Liver (tissue), 3 donors: Measurements from ENCODE around the gene SDE2.

Experiments used
- FOXA1 ChIP-seq: IDR thresholded peaks from 2 replicates; pipeline ENCODE4 v1.6.1; 2016; ENCODE audit warnings: antibody characterized with exemption
- HNF4A ChIP-seq, 2 donors: conservative IDR thresholded peaks; 2 replicates each; pipeline ENCODE4 v1.6.1; 2016; ENCODE audit warnings: antibody characterized with exemption in 2 of 2, mild to moderate bottlenecking in 2 of 2
- HNF4G ChIP-seq: IDR thresholded peaks from 2 replicates; pipeline ENCODE4 v1.6.1; 2016; ENCODE audit warnings: antibody characterized with exemption
- JUND ChIP-seq, 2 donors: IDR thresholded peaks; 2 replicates each; pipeline ENCODE4 v1.6.1; 2016; ENCODE audit warnings: antibody characterized with exemption in 2 of 2
- NR2F2 ChIP-seq: IDR thresholded peaks from 2 replicates; pipeline ENCODE4 v1.6.1; 2016; ENCODE audit warnings: antibody characterized with exemption
- RAD21 ChIP-seq, 2 donors: IDR thresholded peaks; 2 replicates each; pipeline ENCODE4 v1.6.1; 2016; ENCODE audit warnings: antibody characterized with exemption in 2 of 2, mild to moderate bottlenecking in 2 of 2
- RXRA ChIP-seq, 2 donors: IDR thresholded peaks; 2 replicates each; pipeline ENCODE4 v1.6.1; 2017 to 2018; ENCODE audit warnings: antibody characterized with exemption in 2 of 2, mild to moderate bottlenecking in 1 of 2
- SP1 ChIP-seq: IDR thresholded peaks from 2 replicates; pipeline ENCODE4 v1.6.1; 2018; ENCODE audit warnings: antibody characterized with exemption, mild to moderate bottlenecking
- YY1 ChIP-seq: IDR thresholded peaks from 2 replicates; pipeline ENCODE4 v1.6.1; 2016; ENCODE audit warnings: antibody characterized with exemption, mild to moderate bottlenecking
- TF ChIP-seq, protein P1 (sequence below): fragments of 150-350 bp; IDR thresholded peaks from 2 replicates; pipeline ENCODE4 v1.5.1; 2017; ENCODE audit warnings: improper control_type of control experiment, low read depth, low read length; ENCODE audit not compliant: missing input control
- TF ChIP-seq, protein P2 (sequence below): IDR thresholded peaks from 2 replicates; pipeline ENCODE4 v1.6.1; 2016; ENCODE audit warnings: antibody characterized with exemption, mild to moderate bottlenecking
- TF ChIP-seq, protein P3 (sequence below): IDR thresholded peaks from 2 replicates; pipeline ENCODE4 v1.6.1; 2016; ENCODE audit warnings: antibody characterized with exemption
- TF ChIP-seq, protein P4 (sequence below): IDR thresholded peaks from 2 replicates; pipeline ENCODE4 v1.6.1; 2016; ENCODE audit warnings: antibody characterized with exemption
- TF ChIP-seq, protein P5 (sequence below): IDR thresholded peaks from 2 replicates; pipeline ENCODE4 v1.6.1; 2016; ENCODE audit warnings: antibody characterized with exemption
- donor health status: healthy.
- donor health status: healthy.

DNA sequence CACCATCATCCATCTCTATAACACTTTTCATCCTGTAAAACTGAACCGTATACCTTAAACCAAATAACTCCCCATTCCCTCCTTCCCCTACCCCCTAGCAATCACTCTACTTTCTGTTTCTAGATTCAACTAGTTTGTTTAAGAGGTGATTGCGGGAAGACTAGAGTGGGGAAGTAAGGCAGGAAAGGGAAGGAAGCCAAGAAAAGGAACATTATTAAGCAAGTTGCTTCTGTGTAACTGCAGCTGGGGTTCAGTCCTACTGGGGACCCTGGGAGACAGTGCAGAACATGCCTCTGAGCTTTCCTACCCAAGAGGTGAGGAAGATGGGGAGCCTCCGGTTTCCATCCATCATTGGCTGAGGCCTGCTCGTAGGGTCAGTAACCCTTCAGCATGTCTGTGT is 34.4 kb upstream of the SDE2 start:
- TF ChIP-seq FOXA1 (no peak), YY1 (no peak), JUND (IDR thresholded peaks at IDR 0.05) (no peak), RAD21 (IDR thresholded peaks at IDR 0.05) (no peak), HNF4G (no peak), NR2F2 (no peak), SP1 (no peak), RXRA (IDR thresholded peaks at IDR 0.05) (no peak), HNF4A (conservative IDR thresholded peaks at IDR 0.05) (no peak)
- TF ChIP-seq, protein P1, sequence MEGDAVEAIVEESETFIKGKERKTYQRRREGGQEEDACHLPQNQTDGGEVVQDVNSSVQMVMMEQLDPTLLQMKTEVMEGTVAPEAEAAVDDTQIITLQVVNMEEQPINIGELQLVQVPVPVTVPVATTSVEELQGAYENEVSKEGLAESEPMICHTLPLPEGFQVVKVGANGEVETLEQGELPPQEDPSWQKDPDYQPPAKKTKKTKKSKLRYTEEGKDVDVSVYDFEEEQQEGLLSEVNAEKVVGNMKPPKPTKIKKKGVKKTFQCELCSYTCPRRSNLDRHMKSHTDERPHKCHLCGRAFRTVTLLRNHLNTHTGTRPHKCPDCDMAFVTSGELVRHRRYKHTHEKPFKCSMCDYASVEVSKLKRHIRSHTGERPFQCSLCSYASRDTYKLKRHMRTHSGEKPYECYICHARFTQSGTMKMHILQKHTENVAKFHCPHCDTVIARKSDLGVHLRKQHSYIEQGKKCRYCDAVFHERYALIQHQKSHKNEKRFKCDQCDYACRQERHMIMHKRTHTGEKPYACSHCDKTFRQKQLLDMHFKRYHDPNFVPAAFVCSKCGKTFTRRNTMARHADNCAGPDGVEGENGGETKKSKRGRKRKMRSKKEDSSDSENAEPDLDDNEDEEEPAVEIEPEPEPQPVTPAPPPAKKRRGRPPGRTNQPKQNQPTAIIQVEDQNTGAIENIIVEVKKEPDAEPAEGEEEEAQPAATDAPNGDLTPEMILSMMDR, result no peak
- TF ChIP-seq, protein P2, sequence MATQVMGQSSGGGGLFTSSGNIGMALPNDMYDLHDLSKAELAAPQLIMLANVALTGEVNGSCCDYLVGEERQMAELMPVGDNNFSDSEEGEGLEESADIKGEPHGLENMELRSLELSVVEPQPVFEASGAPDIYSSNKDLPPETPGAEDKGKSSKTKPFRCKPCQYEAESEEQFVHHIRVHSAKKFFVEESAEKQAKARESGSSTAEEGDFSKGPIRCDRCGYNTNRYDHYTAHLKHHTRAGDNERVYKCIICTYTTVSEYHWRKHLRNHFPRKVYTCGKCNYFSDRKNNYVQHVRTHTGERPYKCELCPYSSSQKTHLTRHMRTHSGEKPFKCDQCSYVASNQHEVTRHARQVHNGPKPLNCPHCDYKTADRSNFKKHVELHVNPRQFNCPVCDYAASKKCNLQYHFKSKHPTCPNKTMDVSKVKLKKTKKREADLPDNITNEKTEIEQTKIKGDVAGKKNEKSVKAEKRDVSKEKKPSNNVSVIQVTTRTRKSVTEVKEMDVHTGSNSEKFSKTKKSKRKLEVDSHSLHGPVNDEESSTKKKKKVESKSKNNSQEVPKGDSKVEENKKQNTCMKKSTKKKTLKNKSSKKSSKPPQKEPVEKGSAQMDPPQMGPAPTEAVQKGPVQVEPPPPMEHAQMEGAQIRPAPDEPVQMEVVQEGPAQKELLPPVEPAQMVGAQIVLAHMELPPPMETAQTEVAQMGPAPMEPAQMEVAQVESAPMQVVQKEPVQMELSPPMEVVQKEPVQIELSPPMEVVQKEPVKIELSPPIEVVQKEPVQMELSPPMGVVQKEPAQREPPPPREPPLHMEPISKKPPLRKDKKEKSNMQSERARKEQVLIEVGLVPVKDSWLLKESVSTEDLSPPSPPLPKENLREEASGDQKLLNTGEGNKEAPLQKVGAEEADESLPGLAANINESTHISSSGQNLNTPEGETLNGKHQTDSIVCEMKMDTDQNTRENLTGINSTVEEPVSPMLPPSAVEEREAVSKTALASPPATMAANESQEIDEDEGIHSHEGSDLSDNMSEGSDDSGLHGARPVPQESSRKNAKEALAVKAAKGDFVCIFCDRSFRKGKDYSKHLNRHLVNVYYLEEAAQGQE, result no peak
- TF ChIP-seq, protein P3, sequence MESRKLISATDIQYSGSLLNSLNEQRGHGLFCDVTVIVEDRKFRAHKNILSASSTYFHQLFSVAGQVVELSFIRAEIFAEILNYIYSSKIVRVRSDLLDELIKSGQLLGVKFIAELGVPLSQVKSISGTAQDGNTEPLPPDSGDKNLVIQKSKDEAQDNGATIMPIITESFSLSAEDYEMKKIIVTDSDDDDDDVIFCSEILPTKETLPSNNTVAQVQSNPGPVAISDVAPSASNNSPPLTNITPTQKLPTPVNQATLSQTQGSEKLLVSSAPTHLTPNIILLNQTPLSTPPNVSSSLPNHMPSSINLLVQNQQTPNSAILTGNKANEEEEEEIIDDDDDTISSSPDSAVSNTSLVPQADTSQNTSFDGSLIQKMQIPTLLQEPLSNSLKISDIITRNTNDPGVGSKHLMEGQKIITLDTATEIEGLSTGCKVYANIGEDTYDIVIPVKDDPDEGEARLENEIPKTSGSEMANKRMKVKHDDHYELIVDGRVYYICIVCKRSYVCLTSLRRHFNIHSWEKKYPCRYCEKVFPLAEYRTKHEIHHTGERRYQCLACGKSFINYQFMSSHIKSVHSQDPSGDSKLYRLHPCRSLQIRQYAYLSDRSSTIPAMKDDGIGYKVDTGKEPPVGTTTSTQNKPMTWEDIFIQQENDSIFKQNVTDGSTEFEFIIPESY, result no peak
- TF ChIP-seq, protein P4, sequence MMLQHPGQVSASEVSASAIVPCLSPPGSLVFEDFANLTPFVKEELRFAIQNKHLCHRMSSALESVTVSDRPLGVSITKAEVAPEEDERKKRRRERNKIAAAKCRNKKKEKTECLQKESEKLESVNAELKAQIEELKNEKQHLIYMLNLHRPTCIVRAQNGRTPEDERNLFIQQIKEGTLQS, result no peak
- TF ChIP-seq, protein P5, sequence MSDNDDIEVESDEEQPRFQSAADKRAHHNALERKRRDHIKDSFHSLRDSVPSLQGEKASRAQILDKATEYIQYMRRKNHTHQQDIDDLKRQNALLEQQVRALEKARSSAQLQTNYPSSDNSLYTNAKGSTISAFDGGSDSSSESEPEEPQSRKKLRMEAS, result no peak
